Measurements from ENCODE around the gene ZFAND3. TPM values are rescaled to one million over a fixed set of nuclear protein-coding genes. Genes with fewer than 3 reads are reported as not detected.
A peak's percentile ranks its signal among the peaks of the same experiment; 100 is the strongest.

ZFAND3 gene
- total RNA-seq, 2 donors from 2014 or later = 26.1 to 32.0 TPM

DNA sequence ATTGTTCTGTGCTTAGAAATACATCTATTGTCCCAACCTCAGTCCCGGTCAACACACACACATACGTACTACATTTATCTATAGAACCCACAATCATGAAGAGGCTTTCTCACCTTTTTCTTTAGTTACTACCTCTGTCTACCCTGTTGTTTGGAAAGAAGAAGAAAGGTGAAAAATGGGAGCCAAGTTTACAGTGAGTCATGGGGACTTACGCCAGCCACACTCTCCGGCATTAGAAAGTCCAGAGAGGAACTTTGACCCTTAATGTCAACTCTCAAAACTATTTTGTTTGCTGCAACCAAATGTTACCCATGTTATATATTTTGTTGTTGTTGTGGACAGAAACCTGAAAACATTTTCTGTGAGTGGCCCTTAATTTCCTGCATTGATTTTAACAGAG lies 259.1 kb downstream of the ZFAND3 start:
- H3K4me1 Mint-ChIP-seq = peaks cover 13% of the 10 kb centered on the region

DNA sequence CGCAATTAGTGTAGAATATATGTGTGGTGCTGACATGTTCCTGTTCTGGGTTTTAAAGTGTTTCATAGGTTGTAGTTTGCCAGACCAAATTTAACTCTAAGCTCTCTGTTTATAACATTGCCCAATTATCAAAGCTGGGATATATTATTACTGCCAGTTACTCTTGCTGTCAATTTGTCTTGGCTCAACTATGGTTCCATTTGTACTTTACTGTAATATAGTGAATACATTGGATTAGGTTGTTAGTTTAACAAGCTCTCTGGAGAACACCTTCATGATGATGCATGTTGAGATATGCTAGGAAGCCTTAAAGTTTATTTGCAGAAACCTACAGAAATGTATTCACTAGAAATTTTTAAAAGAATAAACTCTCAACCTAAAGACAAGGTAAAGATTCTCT lies 259.6 kb downstream of the ZFAND3 start:
- peaks cover 68% of the 10 kb centered on the region for H3K36me3 Mint-ChIP-seq (ENCODE audit: low read depth)
- H3K9me3 Mint-ChIP-seq = no peaks in the 10 kb centered on the region
- H3K27ac Mint-ChIP-seq = no peak overlapping the region
- ATAC-seq (replicated peaks) = no peak
- no peak overlapping the region for H3K4me3 Mint-ChIP-seq
- peaks cover 13% of the 10 kb centered on the region for H3K4me1 Mint-ChIP-seq
- H3K27me3 Mint-ChIP-seq = no peaks in the 10 kb centered on the region

More for the DNA sequence above, 259.1 kb downstream of the ZFAND3 start:
- no peak overlapping the region for H3K27ac Mint-ChIP-seq
- no peaks in the 10 kb centered on the region for H3K9me3 Mint-ChIP-seq
- no peaks in the 10 kb centered on the region for H3K27me3 Mint-ChIP-seq
- H3K36me3 Mint-ChIP-seq (ENCODE audit: low read depth) = peaks cover 64% of the 10 kb centered on the region
- H3K4me3 Mint-ChIP-seq = no peak overlapping the region
- ATAC-seq (replicated peaks) = no peak

DNA sequence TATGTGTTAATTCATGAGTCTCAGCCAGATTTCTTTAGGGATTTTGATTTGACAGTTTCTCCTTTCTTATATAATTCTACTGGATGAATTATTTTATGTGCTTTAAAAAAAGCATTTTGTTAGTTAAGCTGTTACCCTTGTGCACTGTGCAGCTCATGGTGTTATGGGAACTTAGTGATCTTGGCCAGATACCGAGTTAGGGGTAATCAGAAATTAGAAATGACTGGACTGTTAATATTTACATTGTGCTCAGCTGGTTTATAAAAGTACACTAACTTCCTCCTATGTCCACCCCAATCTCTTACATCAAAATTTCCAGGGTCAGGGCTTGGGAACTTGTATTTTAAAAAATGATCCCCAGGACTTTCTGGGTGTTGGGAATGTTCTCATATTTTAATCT lies 260.0 kb downstream of the ZFAND3 start:
- Mint-ChIP-seq H3K4me1 (peaks cover 13% of the 10 kb centered on the region), H3K36me3 (ENCODE audit: low read depth) (peaks cover 73% of the 10 kb centered on the region), H3K4me3 (no peak overlapping the region), H3K9me3 (no peaks in the 10 kb centered on the region), H3K27me3 (no peaks in the 10 kb centered on the region), H3K27ac (no peak overlapping the region)
- no peak for ATAC-seq (replicated peaks)

DNA sequence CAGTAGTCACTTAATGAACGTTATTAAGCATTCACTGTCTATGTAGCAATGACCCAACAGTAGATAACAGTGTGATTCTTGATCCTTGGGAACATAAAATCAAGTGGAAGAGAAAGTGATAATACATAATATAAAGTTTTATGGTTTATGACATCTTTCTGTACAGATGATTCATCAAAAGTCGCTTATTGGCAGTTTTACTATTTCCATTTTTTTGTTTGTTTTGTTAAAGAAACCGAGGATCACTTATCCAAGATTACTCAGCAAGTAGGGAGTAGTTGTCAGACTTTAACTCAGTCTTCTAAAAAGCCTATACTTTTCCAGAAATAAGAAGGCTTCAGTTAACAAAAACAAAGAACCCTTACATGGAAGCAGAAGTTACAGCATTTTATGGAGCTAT lies 260.8 kb downstream of the ZFAND3 start:
- Mint-ChIP-seq H3K4me1 (peaks cover 9% of the 10 kb centered on the region), H3K9me3 (no peaks in the 10 kb centered on the region), H3K36me3 (ENCODE audit: low read depth) (peaks cover 80% of the 10 kb centered on the region), H3K27ac (no peak overlapping the region), H3K27me3 (no peaks in the 10 kb centered on the region), H3K4me3 (no peak overlapping the region)
- ATAC-seq (replicated peaks) = no peak

DNA sequence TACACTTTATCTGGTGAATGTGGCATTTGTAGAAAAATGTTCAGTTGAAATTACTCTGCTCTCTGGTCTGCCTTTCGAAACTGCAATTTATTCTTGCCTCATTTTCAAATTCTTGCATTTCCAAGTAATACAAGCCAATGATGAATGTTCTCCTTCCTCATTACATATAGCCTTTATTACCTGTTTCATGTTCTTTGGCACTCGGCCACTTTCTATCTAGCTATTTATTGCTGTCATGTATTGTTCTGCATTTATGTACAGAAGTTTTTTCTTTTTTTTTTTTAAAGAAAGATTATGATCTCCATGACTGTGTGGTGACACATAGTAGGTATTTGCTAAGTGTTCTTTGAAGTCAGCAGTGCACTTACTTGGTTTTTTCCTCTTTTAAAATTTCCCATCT lies 261.4 kb downstream of the ZFAND3 start:
- no peak overlapping the region for H3K4me3 Mint-ChIP-seq
- H3K27me3 Mint-ChIP-seq = no peaks in the 10 kb centered on the region
- H3K4me1 Mint-ChIP-seq = peaks cover 9% of the 10 kb centered on the region
- peaks cover 85% of the 10 kb centered on the region for H3K36me3 Mint-ChIP-seq (ENCODE audit: low read depth)
- no peak for ATAC-seq (replicated peaks)
- H3K27ac Mint-ChIP-seq = no peak overlapping the region
- H3K9me3 Mint-ChIP-seq = no peaks in the 10 kb centered on the region

DNA sequence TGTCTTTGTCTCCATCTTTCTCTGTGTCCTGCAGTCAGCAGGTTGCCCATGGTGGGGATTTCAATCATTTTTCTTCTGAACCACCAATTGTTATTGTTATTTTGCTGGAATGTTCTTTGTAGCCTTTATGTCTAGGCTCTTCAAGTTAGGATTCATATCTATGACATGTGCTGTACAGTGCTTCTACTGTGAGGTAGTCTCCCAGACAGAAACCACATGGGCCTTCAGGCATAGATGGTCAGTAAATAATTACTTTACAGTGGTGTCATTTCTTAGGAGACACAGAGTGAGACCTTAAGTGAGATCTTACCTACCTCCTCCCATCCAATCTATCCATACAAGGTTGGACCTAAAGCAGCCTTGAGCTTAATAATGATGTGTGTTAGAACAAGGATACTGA lies 265.5 kb downstream of the ZFAND3 start:
- H3K27me3 Mint-ChIP-seq = no peaks in the 10 kb centered on the region
- no peak for ATAC-seq (replicated peaks)
- H3K4me3 Mint-ChIP-seq = no peak overlapping the region
- peaks cover 18% of the 10 kb centered on the region for H3K4me1 Mint-ChIP-seq
- no peak overlapping the region for H3K27ac Mint-ChIP-seq
- H3K36me3 Mint-ChIP-seq (ENCODE audit: low read depth) = peaks cover 75% of the 10 kb centered on the region
- peaks cover 3% of the 10 kb centered on the region for H3K9me3 Mint-ChIP-seq

DNA sequence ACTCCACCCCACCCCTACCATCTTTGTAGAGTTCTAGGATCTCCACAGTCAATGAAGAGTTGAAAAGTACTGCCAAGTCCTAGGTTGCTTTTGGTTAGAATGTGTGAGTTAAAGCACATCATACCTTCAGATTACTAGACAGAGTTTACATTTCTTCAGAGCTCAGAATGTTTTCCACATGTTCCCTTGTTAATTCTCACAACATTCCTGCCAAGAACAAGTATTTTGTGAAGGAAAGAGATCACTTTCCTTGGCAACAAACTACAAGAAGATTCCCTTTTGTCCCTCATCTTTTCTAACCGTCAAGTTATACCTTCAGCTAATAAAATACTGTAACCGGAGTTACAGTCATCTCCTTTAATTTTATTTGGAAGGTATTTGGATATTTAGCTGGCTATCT lies 266.8 kb downstream of the ZFAND3 start:
- H3K27ac Mint-ChIP-seq = no peak overlapping the region
- no peak for ATAC-seq (replicated peaks)
- peaks cover 3% of the 10 kb centered on the region for H3K9me3 Mint-ChIP-seq
- no peak overlapping the region for H3K4me3 Mint-ChIP-seq
- peaks cover 67% of the 10 kb centered on the region for H3K36me3 Mint-ChIP-seq (ENCODE audit: low read depth)
- peaks cover 19% of the 10 kb centered on the region for H3K4me1 Mint-ChIP-seq
- no peaks in the 10 kb centered on the region for H3K27me3 Mint-ChIP-seq

DNA sequence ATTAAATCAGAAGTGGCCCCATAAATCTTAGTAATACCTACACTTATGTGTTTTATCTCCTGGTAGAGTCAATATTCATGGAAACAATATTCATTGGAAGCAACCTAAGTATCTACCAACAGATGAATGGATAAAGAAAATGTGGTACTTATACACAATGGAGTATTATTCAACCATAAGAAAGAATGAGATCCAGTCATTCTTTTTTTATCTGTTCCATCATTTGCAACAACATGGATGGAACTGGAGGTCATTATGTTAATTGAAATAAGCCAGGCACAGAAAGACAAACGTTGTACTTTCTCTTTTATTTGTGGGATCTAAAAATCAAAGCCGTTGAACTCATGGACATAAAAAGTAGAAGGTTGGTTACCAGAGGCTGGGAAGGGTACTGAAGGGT lies 268.5 kb downstream of the ZFAND3 start:
- no peak for ATAC-seq (replicated peaks)
- Mint-ChIP-seq H3K9me3 (peaks cover 3% of the 10 kb centered on the region), H3K4me3 (no peak overlapping the region), H3K27me3 (no peaks in the 10 kb centered on the region), H3K27ac (no peak overlapping the region), H3K4me1 (peaks cover 19% of the 10 kb centered on the region), H3K36me3 (ENCODE audit: low read depth) (peaks cover 50% of the 10 kb centered on the region)

DNA sequence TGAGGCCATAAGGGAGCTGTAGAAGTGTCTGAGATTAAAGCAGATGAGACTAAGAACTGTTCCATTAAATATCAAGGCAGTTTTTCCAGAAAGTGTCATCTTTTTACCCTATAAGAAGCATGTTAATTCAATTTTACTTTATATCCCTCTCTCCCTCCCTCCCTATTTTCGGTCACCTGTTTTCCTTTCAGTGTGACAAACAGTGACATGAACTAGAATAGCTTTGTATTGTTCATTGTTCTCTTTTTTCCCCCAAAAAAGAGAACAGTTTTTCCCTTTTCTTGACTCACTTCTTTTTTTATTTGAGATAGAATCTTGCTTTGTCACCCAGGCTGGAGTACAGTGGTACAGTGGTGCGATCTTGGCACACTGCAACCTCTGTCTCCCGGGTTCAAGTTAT lies 269.3 kb downstream of the ZFAND3 start:
- Mint-ChIP-seq H3K27ac (no peak overlapping the region), H3K36me3 (ENCODE audit: low read depth) (peaks cover 42% of the 10 kb centered on the region), H3K4me1 (peaks cover 19% of the 10 kb centered on the region), H3K27me3 (no peaks in the 10 kb centered on the region), H3K4me3 (no peak overlapping the region), H3K9me3 (peaks cover 3% of the 10 kb centered on the region)
- no peak for ATAC-seq (replicated peaks)

DNA sequence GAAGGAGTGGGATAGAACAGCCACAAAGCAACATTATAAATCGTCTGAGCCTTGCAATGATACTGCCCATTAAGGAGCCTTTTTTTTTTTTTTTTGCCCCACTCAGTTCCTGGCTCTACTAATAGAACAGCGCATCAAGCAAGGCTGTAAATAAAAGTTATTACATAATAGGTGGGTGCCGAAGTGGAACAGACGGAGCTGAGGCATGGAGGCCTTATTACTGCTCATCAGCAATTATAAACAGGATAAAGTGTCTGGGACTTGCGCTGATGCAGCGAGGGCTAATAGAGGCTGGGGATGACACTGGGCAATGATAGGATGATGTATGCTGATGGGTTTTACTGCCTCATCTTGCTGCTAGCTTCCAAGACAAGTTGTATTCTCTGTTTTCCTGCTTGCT lies 272.1 kb downstream of the ZFAND3 start:
- H3K27ac Mint-ChIP-seq = no peak overlapping the region

DNA sequence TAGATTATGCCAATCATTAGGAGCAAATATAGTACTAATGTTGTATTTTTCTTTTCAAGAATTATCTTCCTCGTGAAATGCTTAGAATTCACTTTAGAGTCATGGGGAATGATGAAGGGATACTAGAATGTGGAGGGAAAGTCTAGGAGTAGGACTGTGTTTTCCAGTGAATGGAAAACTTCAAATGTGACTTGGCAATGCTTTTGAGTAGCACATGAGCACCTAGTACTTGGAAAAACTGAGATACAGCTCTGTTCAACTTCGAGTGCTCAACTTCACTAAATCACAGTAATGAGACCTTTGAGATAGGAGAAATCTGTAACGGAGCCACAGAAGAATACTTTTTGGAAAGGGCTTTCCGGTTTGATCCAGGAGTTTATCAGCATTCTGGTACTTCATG lies 272.9 kb downstream of the ZFAND3 start:
- H3K9me3 Mint-ChIP-seq = no peaks in the 10 kb centered on the region
- no peak overlapping the region for H3K27ac Mint-ChIP-seq
- no peak overlapping the region for H3K4me3 Mint-ChIP-seq
- no peaks in the 10 kb centered on the region for H3K27me3 Mint-ChIP-seq
- no peak for ATAC-seq (replicated peaks)
- H3K36me3 Mint-ChIP-seq (ENCODE audit: low read depth) = peaks cover 7% of the 10 kb centered on the region
- peaks cover 9% of the 10 kb centered on the region for H3K4me1 Mint-ChIP-seq

More for the DNA sequence above, 272.1 kb downstream of the ZFAND3 start:
- H3K27me3 Mint-ChIP-seq = no peaks in the 10 kb centered on the region
- no peak overlapping the region for H3K4me3 Mint-ChIP-seq
- H3K36me3 Mint-ChIP-seq (ENCODE audit: low read depth) = peaks cover 16% of the 10 kb centered on the region
- peaks cover 16% of the 10 kb centered on the region for H3K4me1 Mint-ChIP-seq
- no peak for ATAC-seq (replicated peaks)
- peaks cover 3% of the 10 kb centered on the region for H3K9me3 Mint-ChIP-seq

DNA sequence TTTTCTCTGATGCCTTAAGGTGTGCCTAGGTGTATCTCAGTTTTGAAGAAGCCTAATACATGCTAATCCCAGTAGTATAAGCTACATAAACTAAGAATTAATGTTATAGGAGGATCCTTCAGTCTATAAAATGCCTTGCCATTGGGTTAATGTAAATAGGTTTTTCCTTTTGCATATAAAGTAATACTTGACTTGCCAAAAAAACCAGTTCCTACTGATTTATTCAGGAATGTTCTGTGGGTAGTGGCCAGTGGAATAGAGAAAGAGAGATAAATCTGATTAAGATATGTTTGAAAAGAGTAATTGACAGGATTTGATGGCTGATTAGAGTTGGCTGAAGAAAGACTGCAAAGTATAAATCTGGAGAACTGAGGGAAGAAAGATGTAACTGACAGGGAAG lies 273.4 kb downstream of the ZFAND3 start:
- no peak for ATAC-seq (replicated peaks)
- Mint-ChIP-seq H3K4me1 (peaks cover 12% of the 10 kb centered on the region), H3K36me3 (ENCODE audit: low read depth) (peaks cover 2% of the 10 kb centered on the region), H3K9me3 (no peaks in the 10 kb centered on the region), H3K4me3 (no peak overlapping the region), H3K27ac (no peak overlapping the region), H3K27me3 (no peaks in the 10 kb centered on the region)

DNA sequence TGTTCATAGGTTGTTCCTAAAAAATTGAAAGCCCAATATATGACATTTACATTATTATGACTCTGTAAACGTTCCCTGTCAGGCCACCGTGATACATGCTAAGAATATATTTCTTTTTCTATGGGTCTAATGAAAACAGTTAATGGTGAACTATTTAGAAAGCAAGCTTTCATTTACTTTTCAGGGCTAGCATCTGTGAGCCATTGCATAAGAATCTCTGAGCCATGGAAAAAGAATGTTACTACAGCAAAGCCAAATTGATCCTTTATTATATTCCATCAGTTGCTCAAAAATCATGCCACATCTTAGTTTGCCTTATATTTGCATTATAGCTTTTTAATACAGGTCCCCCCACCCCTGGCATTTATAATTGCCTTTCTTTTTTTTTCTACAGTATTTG lies 275.5 kb downstream of the ZFAND3 start:
- H3K4me1 Mint-ChIP-seq = peaks cover 16% of the 10 kb centered on the region
- H3K27ac Mint-ChIP-seq = no peak overlapping the region
- H3K27me3 Mint-ChIP-seq = no peaks in the 10 kb centered on the region

DNA sequence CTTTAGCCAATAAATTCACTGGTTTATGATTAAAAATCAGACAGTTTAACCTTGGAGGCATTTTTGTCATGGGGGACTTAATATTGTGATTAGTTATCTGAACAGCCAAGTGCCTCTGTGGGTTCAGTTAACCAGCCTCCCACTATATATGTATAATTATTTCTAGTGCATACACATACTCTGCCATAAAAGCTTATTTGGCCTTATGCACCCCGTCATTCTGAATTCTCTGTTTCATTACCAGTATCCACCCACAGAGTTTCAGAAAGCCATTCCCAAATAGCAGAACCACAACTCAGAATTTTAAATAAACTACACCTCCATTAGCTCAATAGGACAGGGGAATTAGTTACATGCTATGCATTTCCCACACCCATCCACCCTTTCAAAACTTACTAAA lies 279.7 kb downstream of the ZFAND3 start:
- Mint-ChIP-seq H3K27ac (no peak overlapping the region), H3K36me3 (ENCODE audit: low read depth) (peaks cover 17% of the 10 kb centered on the region), H3K4me1 (peaks cover 12% of the 10 kb centered on the region), H3K9me3 (no peaks in the 10 kb centered on the region), H3K4me3 (no peak overlapping the region), H3K27me3 (no peaks in the 10 kb centered on the region)
- ATAC-seq (replicated peaks) = peak; percentile 26

More for the DNA sequence above, 275.5 kb downstream of the ZFAND3 start:
- no peak for ATAC-seq (replicated peaks)
- H3K4me3 Mint-ChIP-seq = no peak overlapping the region
- H3K36me3 Mint-ChIP-seq (ENCODE audit: low read depth) = peaks cover 1% of the 10 kb centered on the region
- no peaks in the 10 kb centered on the region for H3K9me3 Mint-ChIP-seq

DNA sequence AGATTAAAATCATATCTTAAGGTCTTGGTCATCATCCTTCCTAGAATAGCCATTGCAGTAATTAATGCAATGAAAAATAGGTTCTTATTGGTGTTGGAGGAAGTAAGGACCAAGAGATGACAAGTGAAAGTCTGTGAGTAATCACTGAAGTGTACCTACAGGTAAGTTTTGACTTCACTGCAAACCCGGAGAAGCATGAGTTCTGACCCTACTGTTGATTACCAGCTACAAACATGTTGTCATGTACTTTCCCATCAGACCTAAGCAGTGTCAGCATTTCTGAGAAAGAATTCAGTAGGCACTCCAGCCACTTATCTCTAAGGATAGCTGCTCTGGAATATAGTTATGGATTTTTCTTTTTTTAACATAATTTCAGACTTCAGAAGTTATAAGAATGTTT lies 280.9 kb downstream of the ZFAND3 start:
- Mint-ChIP-seq H3K4me1 (peaks cover 12% of the 10 kb centered on the region), H3K27ac (no peak overlapping the region), H3K4me3 (no peak overlapping the region), H3K9me3 (no peaks in the 10 kb centered on the region), H3K36me3 (ENCODE audit: low read depth) (peaks cover 17% of the 10 kb centered on the region), H3K27me3 (no peaks in the 10 kb centered on the region)
- peak; percentile 73 for ATAC-seq (replicated peaks)

DNA sequence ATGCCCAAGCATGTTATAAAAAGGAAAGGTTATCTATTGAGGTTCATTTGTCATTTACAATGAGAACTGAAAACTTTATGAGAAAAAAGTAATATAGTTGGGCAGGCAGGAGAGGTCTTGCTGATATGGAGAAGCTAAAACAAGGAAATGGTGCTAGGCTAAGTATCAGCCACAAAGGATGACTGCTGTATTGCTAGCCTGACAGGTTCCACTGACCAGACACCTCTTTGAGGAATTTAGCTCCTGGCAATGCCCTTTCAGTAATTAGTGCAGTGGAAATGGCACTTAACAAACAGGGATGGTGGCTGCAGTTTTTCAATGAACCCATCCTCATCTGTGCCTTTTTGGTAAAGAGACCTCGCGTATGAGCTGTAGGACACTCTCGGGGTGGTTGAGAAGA lies 284.4 kb downstream of the ZFAND3 start:
- no peak overlapping the region for H3K27ac Mint-ChIP-seq

More for the DNA sequence above, 284.4 kb downstream of the ZFAND3 start:
- ATAC-seq (replicated peaks) = no peak
- no peaks in the 10 kb centered on the region for H3K9me3 Mint-ChIP-seq
- no peak overlapping the region for H3K4me3 Mint-ChIP-seq
- peaks cover 6% of the 10 kb centered on the region for H3K4me1 Mint-ChIP-seq
- H3K36me3 Mint-ChIP-seq (ENCODE audit: low read depth) = peaks cover 41% of the 10 kb centered on the region
- no peaks in the 10 kb centered on the region for H3K27me3 Mint-ChIP-seq

Measured in activated T-helper 17 cell treated with anti-CD3 and anti-CD28 coated beads, Interleukin-2, amount 50 U/mL, for 72 hours (primary cell).